ENCODE measurements around the gene FDCSP. TPM values are rescaled to one million over a fixed set of nuclear protein-coding genes. Genes with fewer than 3 reads are reported as not detected.
"Not testable (repeated sequence)": the region's sequence is repeated elsewhere in the genome, so short reads cannot be mapped to it uniquely, and the experiment has no call there.

FDCSP gene
- total RNA-seq, 1 donor from 2014 or later = not detected

- ATAC-seq; H3K4me1 ChIP-seq; H3K27ac ChIP-seq; H3K9me3 ChIP-seq; H3K27me3 ChIP-seq; intact Hi-C loops (cut with DNase I); H3K36me3 ChIP-seq; H3K4me3 ChIP-seq; DNase-seq: not testable (repeated sequence)
Observed at GRCh38 chr4:70221389-70221788, 4.5 kb upstream of the FDCSP start.

- H3K4me1 ChIP-seq; H3K9me3 ChIP-seq; H3K27ac ChIP-seq; H3K4me3 ChIP-seq; H3K36me3 ChIP-seq; H3K27me3 ChIP-seq; intact Hi-C loops (cut with DNase I); DNase-seq; ATAC-seq: not testable (repeated sequence)
Observed at GRCh38 chr4:70221818-70222217, 4.1 kb upstream of the FDCSP start.

DNA sequence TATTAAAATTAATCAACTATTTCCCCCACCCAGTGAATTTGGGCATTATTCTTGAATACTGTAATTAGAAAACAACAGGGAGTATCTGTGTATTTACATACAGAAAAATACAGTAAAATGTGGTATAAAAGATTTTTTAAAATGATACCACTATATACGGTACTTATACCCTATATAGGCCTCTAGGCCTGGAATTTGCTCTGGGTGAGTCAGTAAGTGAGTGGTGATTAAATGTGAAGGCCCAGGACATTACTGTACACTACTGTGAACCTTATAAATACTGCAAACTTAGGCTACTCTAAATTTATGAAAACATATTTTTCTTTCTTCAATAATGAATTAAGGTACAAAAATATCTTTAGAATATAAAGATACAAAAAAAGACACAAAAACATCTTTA lies 10.2 kb downstream of the FDCSP start:
- ATAC-seq = no peak
- DNase-seq = no peak
- no peak for TF ChIP-seq CTCF (IDR thresholded peaks at IDR 0.05)

DNA sequence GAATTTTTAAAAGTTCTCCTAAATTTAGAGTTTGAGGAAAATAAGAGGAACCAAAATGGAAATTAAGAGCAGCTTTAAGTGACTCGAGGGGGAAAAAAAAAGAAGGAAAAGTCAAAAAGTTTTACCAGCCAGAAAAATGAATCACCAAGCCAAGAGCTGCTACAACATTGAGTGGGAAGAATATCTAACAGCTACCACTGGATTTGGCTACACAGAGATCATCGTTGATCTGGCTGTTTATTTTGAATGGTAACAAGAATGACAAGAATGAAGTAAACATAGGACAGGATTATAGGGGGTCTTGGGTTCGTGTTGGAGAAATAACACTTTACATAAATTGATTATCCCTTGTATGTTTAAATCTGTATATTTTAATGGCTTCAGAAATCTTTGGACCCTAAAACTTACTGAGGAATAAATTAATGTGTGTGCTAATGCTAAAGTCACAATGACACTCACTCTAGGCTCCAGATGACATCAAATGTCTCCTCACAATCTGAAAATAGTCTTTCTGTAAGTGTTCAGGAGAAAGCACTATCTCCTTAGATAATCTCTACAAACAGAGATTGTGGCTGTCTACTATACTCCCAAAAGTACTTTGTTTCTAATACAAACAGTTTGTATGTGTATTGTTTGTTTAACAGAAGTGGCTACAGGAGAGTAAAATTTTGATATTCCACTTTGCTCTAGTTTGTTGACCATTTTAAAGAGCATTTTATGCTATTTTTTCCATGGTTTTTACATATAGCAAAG lies 13.4 kb downstream of the FDCSP start:
- DNase-seq (no peak), ATAC-seq (no peak)
- Histone ChIP-seq H3K27me3 (no peaks in the 10 kb centered on the region), H3K4me1 (peaks cover 7% of the 10 kb centered on the region), H3K27ac (no peak overlapping the region), H3K36me3 (no peaks in the 10 kb centered on the region), H3K9me3 (no peaks in the 10 kb centered on the region), H3K4me3 (no peak overlapping the region)
- intact Hi-C loops (cut with DNase I) = no loop called here
- no peak for TF ChIP-seq CTCF (IDR thresholded peaks at IDR 0.05)

More for the DNA sequence above, 10.2 kb downstream of the FDCSP start:
- intact Hi-C loops (cut with DNase I) = no loop called here
- H3K4me3 ChIP-seq = no peak overlapping the region
- H3K4me1 ChIP-seq = peaks cover 7% of the 10 kb centered on the region
- no peak overlapping the region for H3K27ac ChIP-seq
- H3K36me3 ChIP-seq = no peaks in the 10 kb centered on the region
- H3K9me3 ChIP-seq = no peaks in the 10 kb centered on the region
- H3K27me3 ChIP-seq = no peaks in the 10 kb centered on the region

GRCh38 chr4:70239884-70240591 lies 14.1 kb downstream of the FDCSP start:
- ATAC-seq (peak; percentile 30), DNase-seq (no peak)
- Histone ChIP-seq H3K27me3 (no peaks in the 10 kb centered on the region), H3K4me3 (no peak overlapping the region), H3K36me3 (no peaks in the 10 kb centered on the region), H3K9me3 (no peaks in the 10 kb centered on the region), H3K27ac (no peak overlapping the region), H3K4me1 (peaks cover 7% of the 10 kb centered on the region)
- intact Hi-C loops (cut with DNase I) = no loop called here
- no peak for TF ChIP-seq CTCF (IDR thresholded peaks at IDR 0.05)

DNA sequence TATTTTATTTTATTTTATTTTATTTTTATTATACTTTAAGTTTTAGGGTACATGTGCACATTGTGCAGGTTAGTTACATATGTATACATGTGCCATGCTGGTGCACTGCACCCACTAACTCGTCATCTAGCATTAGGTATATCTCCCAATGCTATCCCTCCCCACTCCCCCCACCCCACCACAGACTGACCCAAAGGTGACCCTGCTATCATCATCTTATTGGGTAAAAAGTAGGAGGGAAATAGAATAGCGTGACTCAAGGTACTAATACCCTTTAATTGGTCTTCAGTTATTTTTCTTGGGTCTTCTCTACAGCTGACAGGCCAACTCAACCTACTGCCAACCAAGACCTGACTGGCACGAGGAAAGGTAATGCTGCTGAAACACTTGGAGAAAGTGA lies 16.4 kb downstream of the FDCSP start, which contains the start of gene CSN3:
Gene CSN3, plus strand, starts transcription at position 301 of the 400 bp plus-strand sequence. CDS start 2,223 bp downstream, outside the sequence.
- DNase-seq; H3K4me1 ChIP-seq; H3K9me3 ChIP-seq; H3K27me3 ChIP-seq; intact Hi-C loops (cut with DNase I); H3K27ac ChIP-seq; H3K36me3 ChIP-seq; ATAC-seq; H3K4me3 ChIP-seq: not testable (repeated sequence)

DNA sequence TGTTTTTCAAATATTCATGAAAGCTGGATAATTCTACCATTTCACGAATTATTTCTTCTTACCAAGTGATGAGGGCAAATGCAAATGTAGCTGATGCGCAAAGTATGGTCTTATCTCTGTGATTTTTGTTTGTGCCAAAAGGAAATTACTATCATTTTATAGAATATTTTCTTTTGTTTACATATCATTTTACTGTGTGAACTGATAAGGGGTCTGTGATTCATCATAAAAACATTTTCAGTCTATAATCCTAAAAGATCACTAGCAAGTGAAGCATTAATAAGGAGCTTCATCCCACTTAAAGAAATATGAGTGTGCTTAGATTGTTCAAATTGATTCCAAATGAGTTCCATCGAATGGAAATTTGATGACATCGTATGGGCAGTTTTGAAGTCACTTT lies 17.2 kb downstream of the FDCSP start:
- intact Hi-C loops (cut with DNase I) = no loop called here
- no peak for TF ChIP-seq CTCF (IDR thresholded peaks at IDR 0.05)
- no peaks in the 10 kb centered on the region for H3K27me3 ChIP-seq
- H3K9me3 ChIP-seq = no peaks in the 10 kb centered on the region
- peaks cover 7% of the 10 kb centered on the region for H3K4me1 ChIP-seq
- ATAC-seq (no peak), DNase-seq (no peak)
- no peak overlapping the region for H3K4me3 ChIP-seq
- no peak overlapping the region for H3K27ac ChIP-seq
- H3K36me3 ChIP-seq = no peaks in the 10 kb centered on the region

Measured in upper lobe of right lung (tissue), 1 donor.